TTC549 (cell line): ENCODE data around the gene CC2D2A.

ENCODE experiments used
- FAIRE-seq: peaks from 2 replicates; lab custom pipeline; 2012; peaks lifted over from hg19 to GRCh38; lab: Jason Lieb, UNC

Gene CC2D2A

GRCh38 chr4:15466596-15466995, 3.1 kb upstream of the CC2D2A start:
- no peak for FAIRE-seq

DNA sequence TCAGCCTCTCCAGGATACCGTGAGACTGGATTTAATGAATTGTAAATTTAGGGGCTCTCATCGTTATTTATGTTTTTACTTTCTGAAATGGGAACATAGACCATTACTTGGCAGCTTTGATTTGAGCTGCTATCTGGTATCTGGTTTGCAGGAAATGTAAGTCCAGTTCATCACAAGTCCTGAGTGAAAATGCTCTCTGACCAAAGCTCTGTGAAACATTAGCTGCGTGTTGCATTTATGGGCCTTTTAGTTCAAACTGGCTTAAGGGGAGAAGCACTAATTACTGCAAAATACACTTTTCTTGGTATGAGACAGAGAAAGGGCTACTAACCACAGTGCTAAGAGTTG, 420 bp downstream of the CC2D2A start:
- no peak for FAIRE-seq

- FAIRE-seq: no peak
These were observed 6.7 kb downstream of the CC2D2A start for GRCh38 chr4:15476396-15476795.

GRCh38 chr4:15478724-15479088, 9.0 kb downstream of the CC2D2A start:
- no peak for FAIRE-seq

DNA sequence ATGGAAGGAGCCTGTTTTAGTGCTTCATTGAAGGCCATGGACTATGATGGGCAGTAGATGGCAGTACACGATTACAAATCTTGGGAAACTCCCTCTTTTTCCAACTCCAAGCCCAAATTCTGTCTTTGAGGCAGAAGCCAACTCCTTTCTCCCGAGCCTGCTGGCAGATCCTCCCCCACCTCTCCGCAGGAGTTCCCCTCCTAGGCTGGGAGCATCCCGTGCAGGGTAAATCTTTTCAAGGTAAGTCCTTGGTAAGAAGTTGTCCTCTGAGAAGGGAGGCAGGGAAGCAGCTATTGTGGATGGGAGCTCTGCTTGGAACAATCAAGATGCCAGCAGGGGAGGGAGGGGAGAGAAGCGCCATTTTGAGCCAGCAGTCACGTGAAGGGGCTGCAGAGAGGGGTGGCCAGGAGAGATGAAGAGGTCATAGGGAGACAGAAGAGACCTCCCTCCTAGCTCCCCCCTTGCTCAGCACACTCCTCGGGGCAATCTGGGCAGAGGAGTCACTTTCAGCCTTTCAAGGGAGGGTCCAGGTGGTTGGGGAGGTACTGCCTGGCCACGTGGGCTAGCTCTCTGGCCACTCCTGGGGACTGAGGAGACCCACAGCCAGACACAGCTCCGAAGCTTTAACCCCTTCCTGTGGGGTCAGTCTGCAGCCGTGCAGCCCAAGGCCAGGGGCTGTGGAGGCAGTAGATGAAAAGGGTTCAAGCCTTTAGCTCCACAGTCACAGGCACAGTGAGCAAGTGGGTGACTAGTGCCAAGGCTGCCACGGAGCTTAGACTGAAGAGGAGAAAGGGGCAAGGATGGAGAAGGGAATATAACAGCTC, 9.6 kb downstream of the CC2D2A start:
- peak; percentile 86 for FAIRE-seq

GRCh38 chr4:15479913-15480185, 10.2 kb downstream of the CC2D2A start:
- FAIRE-seq: no peak

DNA sequence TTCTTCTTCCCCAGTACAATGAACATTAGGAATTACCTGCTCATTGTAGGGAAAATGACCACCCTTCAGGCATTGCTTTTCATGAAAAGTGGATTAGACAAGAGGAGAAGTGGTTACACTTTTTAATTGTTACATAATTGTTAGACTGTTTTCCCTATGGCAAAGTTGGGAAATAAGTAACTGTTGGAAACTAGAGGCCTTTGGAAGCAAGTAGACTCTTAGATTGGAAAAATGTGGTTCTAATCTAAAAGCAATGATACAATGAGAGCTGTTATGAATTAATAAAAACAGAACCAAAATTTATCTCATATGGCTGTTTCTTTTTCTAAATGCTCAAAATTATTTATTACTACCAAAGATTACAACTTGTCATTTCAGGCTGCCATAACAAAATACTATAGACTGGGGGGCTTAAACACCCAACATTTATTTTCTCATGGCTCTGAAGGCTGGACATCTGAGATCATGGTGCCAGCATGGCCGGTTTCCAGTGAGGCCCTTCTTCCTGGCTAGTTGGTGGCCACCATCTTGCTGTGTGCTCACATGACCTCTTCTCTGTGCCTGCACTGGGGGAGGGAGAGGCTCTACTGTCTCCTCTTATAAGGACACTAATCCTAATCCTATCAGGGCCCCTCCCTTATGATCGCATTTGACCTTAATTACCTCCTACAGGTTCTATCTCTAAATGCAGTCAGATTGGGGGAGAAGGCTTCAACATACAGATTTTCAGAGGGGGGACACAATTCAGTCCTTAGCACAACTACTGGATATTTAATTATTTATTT, 12.5 kb downstream of the CC2D2A start:
- FAIRE-seq: no peak

GRCh38 chr4:15482842-15483241, 13.2 kb downstream of the CC2D2A start:
- no peak for FAIRE-seq

- no peak for FAIRE-seq
These were observed 18.5 kb downstream of the CC2D2A start for GRCh38 chr4:15488136-15488535.

DNA sequence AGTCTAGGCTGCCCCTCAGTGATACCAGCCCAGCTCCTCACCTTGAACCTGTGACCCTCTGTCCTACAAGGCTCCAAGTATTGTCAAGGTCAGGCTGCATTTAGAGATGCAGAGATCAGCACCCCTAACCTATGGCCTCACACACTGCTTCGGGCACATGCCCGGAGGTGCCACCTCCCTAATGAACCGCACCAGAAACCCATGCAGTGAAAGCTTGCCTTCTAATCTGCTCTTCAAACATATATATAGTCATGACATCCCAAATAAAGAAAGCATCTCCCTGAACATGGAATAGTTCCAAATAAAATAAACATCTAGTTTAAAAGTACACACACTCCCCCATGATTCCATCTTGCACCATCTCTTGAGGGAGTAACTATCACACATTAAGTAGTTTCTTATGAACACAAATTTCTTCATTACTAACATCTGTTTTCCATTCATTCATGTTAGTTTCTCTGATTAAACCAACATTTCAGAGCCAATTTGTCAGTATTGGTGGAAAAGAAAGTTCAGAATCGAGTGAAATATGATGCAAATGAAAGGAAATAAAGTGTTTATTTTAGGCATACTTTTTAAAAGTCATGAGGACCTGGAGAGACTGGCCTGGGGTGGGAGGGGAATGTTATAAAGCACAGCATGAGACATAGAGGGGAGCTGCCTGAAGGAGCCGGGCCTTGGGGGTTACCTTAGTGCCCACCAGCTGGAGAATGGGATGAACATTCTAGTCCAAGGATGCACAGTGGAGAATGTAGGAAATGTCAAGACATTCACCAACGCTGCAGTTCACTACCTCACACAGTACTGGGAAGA, 19.2 kb downstream of the CC2D2A start:
- FAIRE-seq: no peak

- no peak for FAIRE-seq
These were observed 19.9 kb downstream of the CC2D2A start for GRCh38 chr4:15489551-15489950.

DNA sequence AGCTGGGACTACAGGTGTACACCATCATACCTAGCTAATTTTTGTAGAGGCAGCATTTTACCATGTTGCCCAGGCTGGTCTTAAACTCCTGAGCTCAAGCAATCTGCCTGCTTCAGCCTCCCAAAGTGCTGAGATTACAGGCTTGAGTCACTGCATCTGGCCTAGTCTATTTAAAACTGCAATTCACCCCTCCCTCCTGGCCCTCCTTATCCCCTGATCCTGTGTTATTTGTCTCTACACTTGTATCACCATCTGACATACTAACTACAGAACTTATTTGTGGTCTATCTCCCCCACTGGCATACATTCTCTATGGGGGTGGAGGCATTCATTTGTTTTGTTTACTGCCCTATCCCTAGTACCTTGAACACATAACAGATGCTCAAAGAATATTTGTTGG, 23.7 kb downstream of the CC2D2A start:
- no peak for FAIRE-seq

DNA sequence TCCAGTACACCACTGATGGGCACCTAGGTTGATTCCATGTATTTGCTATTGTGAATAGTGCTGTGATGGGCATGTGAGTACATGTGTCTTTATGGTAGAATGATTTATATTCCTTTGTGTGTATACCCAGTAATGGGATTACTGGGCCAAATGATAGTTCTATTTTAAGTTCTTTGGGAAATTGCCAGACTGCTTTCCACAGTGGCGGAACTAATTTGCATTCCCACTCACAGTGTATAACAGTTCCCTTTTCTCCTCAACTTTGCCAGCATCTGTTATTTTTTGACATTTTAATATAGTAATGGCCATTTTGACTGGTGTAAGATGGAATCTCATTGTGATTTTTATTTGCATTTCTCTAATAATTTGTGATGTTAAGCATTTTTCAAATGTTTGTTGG, 25.9 kb downstream of the CC2D2A start:
- FAIRE-seq: no peak

- FAIRE-seq: no peak
These were observed 28.7 kb downstream of the CC2D2A start for GRCh38 chr4:15498356-15498755.

- FAIRE-seq: no peak
These were observed 31.0 kb downstream of the CC2D2A start for GRCh38 chr4:15500701-15501100.

DNA sequence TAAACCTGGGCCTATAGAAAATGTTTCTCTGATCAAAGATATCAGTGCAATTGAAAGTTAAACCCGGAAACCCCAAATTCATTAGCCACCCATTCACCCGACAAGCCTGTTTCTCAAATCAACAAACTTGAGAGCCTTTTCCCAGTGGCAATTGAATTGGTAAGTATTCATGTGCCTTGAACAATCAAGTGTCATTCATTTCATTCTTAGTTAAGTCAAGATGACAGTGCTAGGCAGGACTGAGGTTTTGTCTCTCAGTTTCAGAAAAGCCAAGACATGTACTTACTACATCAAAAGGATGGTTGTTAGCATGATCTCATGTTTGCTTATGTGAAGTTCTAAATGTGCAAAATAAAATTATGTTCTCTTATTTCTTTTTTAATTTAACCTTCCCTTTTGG, 32.3 kb downstream of the CC2D2A start:
- FAIRE-seq: no peak

DNA sequence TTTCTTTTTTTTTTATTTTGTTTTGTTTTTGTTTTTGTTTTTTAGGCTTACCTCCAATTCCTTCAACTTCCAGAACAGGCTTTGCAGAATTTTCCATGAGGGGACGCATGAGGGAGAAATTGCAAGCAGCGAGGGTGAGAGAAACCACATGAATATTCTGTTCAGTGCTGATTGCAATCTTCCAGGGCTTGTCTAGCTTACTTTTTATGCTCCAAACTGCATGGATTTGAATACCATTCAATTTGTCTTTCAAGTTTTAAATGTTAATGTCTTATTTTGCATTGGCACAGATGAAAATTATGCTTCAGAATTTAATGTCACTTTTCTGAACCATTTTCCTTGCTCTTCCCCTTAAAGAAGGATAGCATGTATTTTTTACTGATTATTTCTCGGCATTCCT, 32.7 kb downstream of the CC2D2A start:
- FAIRE-seq: no peak

DNA sequence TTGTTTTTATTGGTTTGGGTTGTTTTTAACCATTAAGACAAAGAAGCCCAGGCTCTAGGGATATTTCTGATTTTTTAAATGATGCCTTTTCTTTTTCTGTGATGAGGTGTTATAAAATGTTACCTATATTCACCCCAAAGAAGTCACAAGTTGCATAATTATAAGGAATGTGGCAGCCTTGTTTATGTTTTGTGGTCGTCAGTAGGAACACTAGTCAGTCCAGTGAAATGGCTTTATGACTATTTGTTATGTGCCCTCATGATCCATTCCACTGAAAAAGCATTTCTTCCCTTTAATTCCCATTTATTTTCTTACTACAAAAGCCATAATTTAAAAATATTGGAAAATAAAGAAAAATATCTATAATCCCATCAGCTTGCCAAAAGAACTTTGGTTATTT, 34.4 kb downstream of the CC2D2A start:
- FAIRE-seq: no peak

- no peak for FAIRE-seq
These were observed 36.8 kb downstream of the CC2D2A start for GRCh38 chr4:15506464-15506863.

DNA sequence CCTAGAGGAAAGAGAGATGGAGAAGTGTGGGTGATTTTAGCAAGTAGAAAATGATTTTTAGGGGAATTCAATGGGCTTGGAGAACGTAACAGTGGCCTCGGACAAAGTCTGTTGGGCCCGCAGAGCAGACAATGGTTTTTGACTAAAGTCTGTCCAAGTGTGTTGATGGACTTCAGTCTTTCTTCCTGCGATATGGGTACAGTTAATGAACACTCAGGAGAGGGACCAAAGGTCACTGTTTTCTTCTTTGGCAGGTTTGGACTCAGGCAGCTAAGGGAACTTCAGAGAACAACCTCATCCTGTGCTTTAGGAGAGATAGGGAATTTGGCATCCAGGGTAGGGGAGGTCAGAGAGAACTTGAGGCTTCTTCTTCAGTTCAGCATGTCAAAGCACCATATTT, 38.0 kb downstream of the CC2D2A start:
- no peak for FAIRE-seq

DNA sequence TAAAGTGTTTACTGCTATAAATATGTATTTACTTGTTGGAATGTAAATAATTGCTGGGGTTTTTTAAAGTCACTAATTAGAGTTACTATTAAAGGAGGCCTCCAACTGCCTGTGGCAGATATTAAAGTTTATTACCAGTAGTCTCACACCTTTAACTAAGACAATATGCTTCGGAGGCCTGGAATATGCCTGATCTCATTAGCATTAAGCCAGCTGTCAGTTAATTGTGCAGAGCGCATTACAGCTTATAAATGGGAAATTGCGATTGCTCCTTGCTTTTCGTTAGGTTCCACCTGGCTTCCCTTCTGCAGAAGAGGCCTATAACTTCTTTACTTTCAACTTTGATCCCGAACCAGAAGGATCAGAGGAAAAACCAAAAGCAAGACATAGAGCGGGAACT, 41.3 kb downstream of the CC2D2A start:
- FAIRE-seq: no peak

- FAIRE-seq: no peak
These were observed 43.9 kb downstream of the CC2D2A start for GRCh38 chr4:15513545-15513944.

- no peak for FAIRE-seq
These were observed 45.4 kb downstream of the CC2D2A start for GRCh38 chr4:15515106-15515505.
